Measurements from ENCODE around the gene RNF181.
"Not testable (repeated sequence)": the region's sequence is repeated elsewhere in the genome, so short reads cannot be mapped to it uniquely, and the experiment has no call there.

RNF181 gene

DNA sequence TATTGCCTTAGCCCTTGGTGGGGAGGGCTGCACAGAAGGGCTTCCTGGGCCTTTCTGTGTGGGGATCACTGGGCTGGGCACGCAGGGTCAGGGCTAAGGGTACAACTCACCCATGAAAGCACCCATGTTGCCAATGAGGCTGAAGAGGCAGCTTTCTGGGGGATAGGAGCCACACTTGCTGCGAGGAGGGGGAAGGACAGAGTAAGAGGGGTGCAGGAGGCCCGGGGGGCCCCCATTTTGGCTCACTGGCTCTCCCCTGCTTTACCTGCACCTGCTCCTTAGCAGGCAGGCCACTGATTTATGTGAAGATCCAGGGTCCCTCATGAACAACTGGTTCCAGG is 4.7 kb downstream of the RNF181 start:
- Histone ChIP-seq H3K4me1 (ENCODE audit: control insufficient read depth, insufficient read depth, low read length) (peaks cover 4% of the 10 kb centered on the region), H3K9ac (ENCODE audit: low read depth, low read length) (no peak overlapping the region), H3K27me3 (ENCODE audit: control insufficient read depth, insufficient read depth, low read length) (no peaks in the 10 kb centered on the region), H3K4me3 (ENCODE audit: low read depth, low read length) (no peak overlapping the region), H3K9me3 (ENCODE audit: control insufficient read depth, insufficient read depth, low read length) (no peaks in the 10 kb centered on the region), H3K36me3 (ENCODE audit: control insufficient read depth, insufficient read depth, low read length) (peaks cover 23% of the 10 kb centered on the region)

DNA sequence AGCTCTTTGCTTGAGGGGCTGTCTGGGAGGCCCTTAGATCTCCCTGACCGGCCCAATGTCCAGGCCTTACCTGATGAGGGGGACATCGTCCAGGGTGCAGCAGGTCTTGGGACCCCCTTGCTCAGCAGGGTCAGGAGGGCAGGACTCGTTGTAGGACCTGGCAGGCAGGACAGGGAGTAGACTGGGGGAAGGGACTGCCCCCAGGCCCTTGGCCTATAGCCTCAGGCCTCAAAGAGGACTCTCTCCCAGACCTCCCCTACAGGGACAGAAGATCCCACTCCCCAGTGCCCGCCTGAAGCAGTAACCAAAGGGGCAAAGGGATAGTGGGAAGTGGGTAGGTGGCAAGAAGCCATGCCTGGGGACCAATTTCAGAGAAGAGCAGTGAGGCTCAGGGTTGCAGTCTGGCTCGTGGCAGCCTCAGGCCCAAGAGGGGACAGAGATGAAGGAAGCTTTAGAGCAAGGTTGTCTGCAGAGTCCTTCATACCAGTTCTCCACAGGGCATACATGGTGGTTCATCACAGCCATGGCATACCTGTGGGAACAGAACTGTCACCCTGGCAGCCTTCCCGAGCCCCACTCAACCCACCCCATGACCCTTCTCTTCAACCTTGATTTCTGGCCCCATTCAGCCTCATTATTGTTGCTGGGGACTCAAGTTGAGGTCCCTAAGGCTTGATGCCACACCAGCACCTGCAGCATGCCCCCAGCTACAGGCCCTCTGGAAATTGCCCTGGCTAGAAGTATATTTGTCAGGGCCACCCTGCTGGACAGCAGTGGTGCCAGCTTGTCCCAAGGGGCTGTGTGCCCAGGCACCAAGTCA is 5.6 kb downstream of the RNF181 start:
- no peaks in the 10 kb centered on the region for H3K9me3 ChIP-seq (ENCODE audit: control insufficient read depth, insufficient read depth, low read length)
- H3K36me3 ChIP-seq (ENCODE audit: control insufficient read depth, insufficient read depth, low read length), result peaks cover 24% of the 10 kb centered on the region
- no peaks in the 10 kb centered on the region for H3K27me3 ChIP-seq (ENCODE audit: control insufficient read depth, insufficient read depth, low read length)
- peak overlapping the region; percentile 100 for H3K4me3 ChIP-seq (ENCODE audit: low read depth, low read length)
- H3K4me1 ChIP-seq (ENCODE audit: control insufficient read depth, insufficient read depth, low read length), result peaks cover 3% of the 10 kb centered on the region
- no peak overlapping the region for H3K9ac ChIP-seq (ENCODE audit: low read depth, low read length)

DNA sequence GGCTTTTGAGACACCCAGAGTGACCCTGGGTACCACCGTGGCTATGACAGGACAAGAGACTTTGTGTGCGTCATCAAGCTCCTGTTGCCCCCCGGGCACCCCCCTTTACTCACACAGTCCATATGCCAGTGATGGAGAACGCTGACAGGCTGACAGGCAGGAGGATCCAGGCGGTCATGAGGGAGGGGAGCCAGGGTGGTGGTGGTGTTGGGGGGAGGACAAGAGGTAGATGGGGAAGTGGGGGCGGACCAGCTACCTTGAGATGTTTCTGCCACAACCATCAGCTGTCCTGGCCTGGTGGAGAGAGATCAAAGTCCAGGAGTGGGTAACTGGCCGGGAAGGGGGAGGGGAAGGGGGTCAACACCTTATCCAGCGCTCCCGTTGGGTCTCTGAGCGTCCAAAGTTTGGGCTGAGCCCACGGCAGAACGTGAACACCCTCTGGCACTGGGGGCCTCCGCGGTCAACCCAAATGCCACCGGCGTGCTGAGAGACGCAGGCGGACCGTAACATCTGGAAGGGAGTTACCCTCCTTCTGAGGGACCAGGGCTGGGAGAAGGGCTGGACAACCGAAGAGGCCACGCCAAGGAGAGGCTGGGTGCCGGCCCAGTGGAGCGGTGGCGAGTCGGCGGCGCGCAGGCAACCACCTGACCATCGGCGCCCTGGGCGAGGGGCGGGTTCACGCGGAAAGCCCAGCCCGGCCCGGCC is 6.4 kb downstream of the RNF181 start:
- H3K9ac ChIP-seq (ENCODE audit: low read depth, low read length), result peak overlapping the region; percentile 65
- no peaks in the 10 kb centered on the region for H3K9me3 ChIP-seq (ENCODE audit: control insufficient read depth, insufficient read depth, low read length)
- H3K27me3 ChIP-seq (ENCODE audit: control insufficient read depth, insufficient read depth, low read length), result no peaks in the 10 kb centered on the region
- peaks cover 25% of the 10 kb centered on the region for H3K36me3 ChIP-seq (ENCODE audit: control insufficient read depth, insufficient read depth, low read length)
- H3K4me1 ChIP-seq (ENCODE audit: control insufficient read depth, insufficient read depth, low read length), result no peaks in the 10 kb centered on the region
- peak overlapping the region; percentile 100 for H3K4me3 ChIP-seq (ENCODE audit: low read depth, low read length)

DNA sequence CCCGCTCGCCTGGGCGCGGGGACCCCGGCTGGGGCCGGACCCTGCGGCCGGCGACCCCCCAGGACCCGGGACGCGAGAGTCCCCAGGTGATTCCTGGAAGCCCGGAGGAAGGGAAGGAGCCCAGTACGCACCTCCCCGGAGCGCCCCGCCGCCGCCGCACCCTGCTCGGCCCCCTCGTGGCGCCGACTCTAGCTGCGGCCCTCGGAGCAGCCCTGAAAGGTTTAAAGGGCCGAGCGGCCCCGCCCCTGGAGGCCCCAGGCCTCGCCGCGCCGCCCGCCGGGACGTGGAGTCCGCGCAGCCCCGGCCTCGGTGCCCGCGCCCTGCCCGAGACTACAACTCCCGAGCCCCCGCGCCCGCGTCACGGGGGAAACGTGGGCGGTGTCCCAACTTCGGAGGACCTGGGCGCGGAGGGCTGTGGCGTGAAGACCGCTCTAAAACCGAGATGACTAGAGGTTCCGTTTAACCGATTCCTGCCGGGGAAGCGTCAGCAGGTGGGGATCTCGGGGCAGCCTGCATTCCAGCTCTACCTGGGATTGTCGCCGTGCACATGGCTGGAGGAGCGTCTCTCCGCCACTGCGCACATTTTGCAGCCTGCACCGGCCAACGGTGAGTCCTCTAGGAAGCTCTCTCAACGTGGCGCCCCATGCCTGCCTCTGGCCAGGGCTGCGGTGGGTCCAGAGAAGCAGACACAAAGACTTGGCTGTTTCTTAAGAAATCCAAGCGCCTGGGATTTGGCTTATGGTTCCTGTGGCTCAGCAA is 7.1 kb downstream of the RNF181 start, which contains the start of gene TMEM150A:
Gene TMEM150A, minus strand, starts transcription at position 223 of the 759 bp plus-strand sequence. CDS start 750 bp downstream, outside the sequence.
- Histone ChIP-seq H3K4me1 (ENCODE audit: control insufficient read depth, insufficient read depth, low read length) (no peaks in the 10 kb centered on the region), H3K4me3 (ENCODE audit: low read depth, low read length) (peak within 1 kb of the TSS; percentile 100), H3K9me3 (ENCODE audit: control insufficient read depth, insufficient read depth, low read length) (no peaks in the 10 kb centered on the region), H3K36me3 (ENCODE audit: control insufficient read depth, insufficient read depth, low read length) (peaks cover 22% of the 10 kb centered on the region), H3K9ac (ENCODE audit: low read depth, low read length) (peak within 1 kb of the TSS; percentile 65), H3K27me3 (ENCODE audit: control insufficient read depth, insufficient read depth, low read length) (no peaks in the 10 kb centered on the region)

DNA sequence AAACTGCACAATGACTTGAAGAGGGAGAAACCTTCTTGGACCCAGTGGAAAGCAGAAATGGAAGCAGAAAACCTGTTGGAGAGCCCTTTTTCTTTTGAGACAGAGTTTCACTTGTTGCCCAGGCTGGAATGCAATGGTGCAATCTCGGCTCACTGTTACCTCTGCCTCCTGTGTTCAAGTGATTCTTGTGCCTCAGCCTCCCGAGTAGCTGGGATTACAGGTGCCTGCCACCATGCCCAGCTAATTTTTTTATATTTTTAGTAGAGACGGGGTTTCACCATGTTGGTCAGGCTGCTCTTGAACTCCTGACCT is 8.5 kb downstream of the RNF181 start:
- not testable (repeated sequence) for H3K4me1 ChIP-seq (ENCODE audit: control insufficient read depth, insufficient read depth, low read length); H3K9ac ChIP-seq (ENCODE audit: low read depth, low read length); H3K4me3 ChIP-seq (ENCODE audit: low read depth, low read length); H3K9me3 ChIP-seq (ENCODE audit: control insufficient read depth, insufficient read depth, low read length); H3K27me3 ChIP-seq (ENCODE audit: control insufficient read depth, insufficient read depth, low read length)
- peaks cover 15% of the 10 kb centered on the region for H3K36me3 ChIP-seq (ENCODE audit: control insufficient read depth, insufficient read depth, low read length)

DNA sequence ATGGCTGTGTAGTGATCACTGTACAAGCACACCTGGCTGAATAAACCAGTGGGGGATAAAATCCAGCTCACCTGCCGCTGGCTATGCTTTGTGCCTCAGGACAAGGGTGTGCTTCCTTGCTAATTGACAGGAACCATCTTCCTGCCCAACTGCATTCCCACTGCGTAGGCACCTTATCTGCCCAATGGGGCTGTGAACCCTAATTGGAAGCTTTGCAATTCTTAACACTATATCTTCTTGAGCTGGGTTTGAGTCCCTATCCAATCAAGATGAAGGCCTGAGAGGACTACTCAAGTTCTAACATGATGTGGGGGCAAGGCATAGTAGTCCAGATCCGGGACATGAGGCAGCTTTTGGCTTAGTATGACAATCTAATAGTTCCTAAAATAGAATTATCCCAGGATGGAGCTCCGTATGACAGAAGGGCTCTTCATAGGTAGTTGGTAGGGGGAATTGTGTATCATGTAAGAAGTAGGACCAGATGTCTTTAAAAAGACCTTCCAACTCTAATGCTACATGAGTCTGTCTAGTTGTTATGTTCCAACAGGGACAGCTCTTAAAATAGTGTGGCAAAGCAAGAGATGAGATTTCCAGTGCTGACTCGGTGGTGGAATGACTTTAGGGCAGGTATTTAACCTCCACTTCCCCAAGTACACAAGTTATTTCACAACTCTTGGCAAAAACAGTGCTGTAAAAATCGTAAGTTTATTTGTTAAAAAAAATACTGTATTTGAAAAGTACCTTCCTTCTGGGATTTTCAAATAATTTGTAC is 9.2 kb downstream of the RNF181 start:
- no peak overlapping the region for H3K9ac ChIP-seq (ENCODE audit: low read depth, low read length)
- H3K27me3 ChIP-seq (ENCODE audit: control insufficient read depth, insufficient read depth, low read length), result no peaks in the 10 kb centered on the region
- no peak overlapping the region for H3K4me3 ChIP-seq (ENCODE audit: low read depth, low read length)
- peaks cover 12% of the 10 kb centered on the region for H3K36me3 ChIP-seq (ENCODE audit: control insufficient read depth, insufficient read depth, low read length)
- H3K9me3 ChIP-seq (ENCODE audit: control insufficient read depth, insufficient read depth, low read length), result no peaks in the 10 kb centered on the region
- no peaks in the 10 kb centered on the region for H3K4me1 ChIP-seq (ENCODE audit: control insufficient read depth, insufficient read depth, low read length)

DNA sequence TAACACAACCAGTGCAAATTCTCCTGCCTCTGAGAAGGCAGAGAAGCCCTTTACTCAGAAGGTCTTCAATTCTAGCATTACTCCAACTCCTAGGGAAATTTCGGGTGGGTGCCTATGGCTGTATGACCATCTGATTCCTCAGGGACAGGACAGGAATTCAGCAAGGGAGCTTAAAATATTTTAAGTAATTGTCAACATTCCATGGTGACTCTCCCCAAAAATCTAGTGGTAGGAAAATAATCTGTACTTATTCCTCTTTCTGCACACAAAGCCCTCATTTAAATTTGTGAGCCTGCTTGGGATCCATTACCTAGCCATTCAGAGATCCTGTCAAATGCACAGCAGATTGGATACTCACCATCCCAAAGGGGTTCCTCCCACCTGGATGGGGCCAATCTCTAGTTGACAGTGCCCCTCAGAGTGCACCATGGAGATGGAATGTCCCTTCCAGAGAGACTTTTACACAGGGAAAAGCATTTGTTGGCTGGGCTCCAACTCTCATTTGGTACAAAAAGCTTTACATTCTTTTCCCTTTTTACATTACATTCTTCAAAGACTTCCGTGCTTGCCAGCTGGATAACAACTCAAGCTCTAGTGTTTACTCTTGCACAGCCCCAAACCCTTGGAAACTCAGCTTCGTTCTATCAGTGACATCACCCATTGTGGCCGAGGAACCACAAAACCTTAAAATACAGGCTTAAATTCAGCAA is 10.0 kb downstream of the RNF181 start:
- Histone ChIP-seq H3K27me3 (ENCODE audit: control insufficient read depth, insufficient read depth, low read length) (no peaks in the 10 kb centered on the region), H3K9me3 (ENCODE audit: control insufficient read depth, insufficient read depth, low read length) (no peaks in the 10 kb centered on the region), H3K9ac (ENCODE audit: low read depth, low read length) (no peak overlapping the region), H3K36me3 (ENCODE audit: control insufficient read depth, insufficient read depth, low read length) (peaks cover 8% of the 10 kb centered on the region), H3K4me3 (ENCODE audit: low read depth, low read length) (no peak overlapping the region), H3K4me1 (ENCODE audit: control insufficient read depth, insufficient read depth, low read length) (no peaks in the 10 kb centered on the region)

DNA sequence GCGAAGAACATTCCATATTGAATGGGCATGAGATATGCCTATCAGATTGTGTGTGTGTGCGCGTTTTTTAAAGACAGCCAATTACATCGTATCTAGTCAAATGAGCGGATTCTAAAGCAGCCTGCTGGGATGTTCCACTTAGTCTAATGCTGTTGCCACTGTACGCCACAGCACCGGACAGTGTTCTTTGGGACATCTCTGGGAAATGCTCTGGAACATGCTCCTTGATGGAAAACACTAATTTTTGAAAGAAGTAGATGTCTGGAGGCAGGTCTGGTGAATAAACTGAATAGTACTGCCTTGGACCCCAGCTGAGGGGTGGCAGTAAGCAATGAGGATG is 10.5 kb downstream of the RNF181 start:
- Histone ChIP-seq H3K9ac (ENCODE audit: low read depth, low read length) (no peak overlapping the region), H3K4me3 (ENCODE audit: low read depth, low read length) (no peak overlapping the region), H3K9me3 (ENCODE audit: control insufficient read depth, insufficient read depth, low read length) (no peaks in the 10 kb centered on the region)

DNA sequence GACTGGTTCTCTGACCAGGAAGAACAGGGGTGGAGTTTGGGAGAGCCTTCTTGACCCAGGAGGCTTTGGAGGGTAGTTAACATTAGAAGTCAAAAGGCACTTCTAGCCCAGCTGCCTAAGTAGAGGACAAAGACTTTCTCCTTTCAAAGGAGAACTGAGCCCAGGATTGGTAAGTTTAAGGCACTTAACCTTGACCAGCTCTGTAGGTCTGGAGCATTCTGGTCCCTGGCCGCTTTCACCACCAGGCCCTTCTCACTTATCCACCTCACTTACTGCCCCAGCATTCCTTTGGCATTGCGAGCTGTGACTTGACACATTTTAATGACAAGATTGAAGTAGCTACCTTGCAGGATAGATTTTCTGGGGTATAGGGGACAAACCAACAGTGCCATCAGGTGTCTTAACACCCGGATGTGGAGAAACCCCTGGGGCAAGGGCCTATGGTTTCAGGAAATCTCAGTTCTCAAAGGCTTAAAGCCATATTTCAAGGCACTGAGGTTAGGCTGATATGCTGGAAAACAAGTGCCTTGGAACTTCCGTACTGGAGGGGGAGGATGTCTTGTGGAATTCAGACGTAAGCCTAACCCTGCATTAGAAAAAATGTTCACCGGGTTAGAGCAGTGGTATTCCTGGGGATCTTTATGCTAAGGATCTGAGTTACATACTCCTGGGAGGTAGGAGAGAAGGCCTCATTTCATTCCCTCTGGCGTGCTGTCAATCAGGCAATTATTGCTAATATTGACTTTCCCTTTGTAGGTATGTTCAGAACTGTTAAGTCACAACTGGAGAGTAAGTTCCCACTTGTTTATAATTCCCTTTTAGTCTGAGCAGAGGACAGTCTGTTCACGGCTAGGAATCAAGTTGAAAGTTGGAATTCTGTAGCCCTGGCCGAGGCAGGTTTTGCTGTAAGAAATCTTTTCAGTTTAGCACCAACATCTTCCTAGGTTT is 12.0 kb downstream of the RNF181 start:
- Histone ChIP-seq H3K9ac (ENCODE audit: low read depth, low read length) (no peak overlapping the region), H3K9me3 (ENCODE audit: control insufficient read depth, insufficient read depth, low read length) (no peaks in the 10 kb centered on the region), H3K4me1 (ENCODE audit: control insufficient read depth, insufficient read depth, low read length) (peaks cover 2% of the 10 kb centered on the region), H3K36me3 (ENCODE audit: control insufficient read depth, insufficient read depth, low read length) (peaks cover 8% of the 10 kb centered on the region), H3K27me3 (ENCODE audit: control insufficient read depth, insufficient read depth, low read length) (no peaks in the 10 kb centered on the region), H3K4me3 (ENCODE audit: low read depth, low read length) (no peak overlapping the region)

More for the DNA sequence above, 10.5 kb downstream of the RNF181 start:
- Histone ChIP-seq H3K27me3 (ENCODE audit: control insufficient read depth, insufficient read depth, low read length) (no peaks in the 10 kb centered on the region), H3K4me1 (ENCODE audit: control insufficient read depth, insufficient read depth, low read length) (peaks cover 2% of the 10 kb centered on the region), H3K36me3 (ENCODE audit: control insufficient read depth, insufficient read depth, low read length) (peaks cover 8% of the 10 kb centered on the region)

DNA sequence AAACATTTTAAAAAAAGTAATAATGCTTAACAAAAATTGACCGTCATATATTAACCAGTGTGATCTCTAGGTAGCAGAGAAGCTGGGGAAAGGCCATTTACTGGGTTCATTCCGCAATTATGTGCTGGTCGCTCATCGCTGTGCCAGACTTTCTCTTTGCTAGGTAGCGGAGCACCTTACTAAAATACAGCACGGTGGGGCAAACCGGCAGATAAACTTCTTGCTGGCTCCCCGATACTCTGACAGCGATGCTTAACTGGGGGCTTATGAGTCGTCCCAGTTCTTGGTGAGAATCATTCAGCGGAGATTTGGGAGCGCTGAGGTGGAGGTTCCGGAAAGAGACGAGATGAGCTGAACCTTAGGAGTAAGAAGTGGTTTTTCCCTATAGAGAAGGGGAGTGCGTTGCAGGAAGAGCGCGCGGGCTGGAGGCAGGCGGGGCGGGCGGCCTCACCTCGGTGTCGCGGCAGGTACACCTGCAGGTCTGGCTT is 15.7 kb downstream of the RNF181 start:
- H3K4me1 ChIP-seq (ENCODE audit: control insufficient read depth, insufficient read depth, low read length), result peaks cover 2% of the 10 kb centered on the region
- peaks cover 7% of the 10 kb centered on the region for H3K36me3 ChIP-seq (ENCODE audit: control insufficient read depth, insufficient read depth, low read length)
- peak overlapping the region; percentile 83 for H3K9ac ChIP-seq (ENCODE audit: low read depth, low read length)
- no peaks in the 10 kb centered on the region for H3K27me3 ChIP-seq (ENCODE audit: control insufficient read depth, insufficient read depth, low read length)
- no peaks in the 10 kb centered on the region for H3K9me3 ChIP-seq (ENCODE audit: control insufficient read depth, insufficient read depth, low read length)
- peak overlapping the region; percentile 92 for H3K4me3 ChIP-seq (ENCODE audit: low read depth, low read length)

Data from iPS-15b (cell line).